ENCODE results near the gene SPAG16.

- TF ChIP-seq CTCF (IDR thresholded peaks at IDR 0.05) (no peak), POLR2A (IDR thresholded peaks at IDR 0.05) (no peak)
These were observed 192.4 kb downstream of the SPAG16 start for GRCh38 chr2:213476641-213477040.

All from body of pancreas (tissue), 4 donors.